ENCODE data around the gene SPR. TPM values are rescaled to one million over a fixed set of nuclear protein-coding genes. Genes with fewer than 3 reads are reported as not detected.

Gene SPR
- total and polyA plus RNA-seq, 2 of the 13 experiments (the other 11 are each of a cell fraction or from before 2014, with no cell fraction given), result 34.0 to 96.0 TPM

- TF ChIP-seq REPIN1 (CRISPR knock-in tag; IDR thresholded peaks at IDR 0.05; ENCODE audit: borderline replicate concordance, low read depth) (peak; percentile 56), PRDM4 (CRISPR knock-in tag; IDR thresholded peaks at IDR 0.05; ENCODE audit: borderline replicate concordance) (no peak), ZNF607 (CRISPR knock-in tag; IDR thresholded peaks at IDR 0.05; ENCODE audit: borderline replicate concordance) (peak; percentile 88), ZEB1 (IDR thresholded peaks at IDR 0.05; ENCODE audit: insufficient replicate concordance, low read depth) (peak; percentile 86), TOPORS (CRISPR knock-in tag; IDR thresholded peaks at IDR 0.05) (peak; percentile 86; the same call in 1 of the 2 replicates), ZNF7 (CRISPR knock-in tag; IDR thresholded peaks at IDR 0.05) (no peak), ZHX2 (IDR thresholded peaks at IDR 0.05; ENCODE audit: low read depth) (0 out of 2 replicates have a peak, but pooled peaks have one; percentile 36), ZHX2 (CRISPR knock-in tag; IDR thresholded peaks at IDR 0.05; ENCODE audit: borderline replicate concordance) (no peak), PITX1 (CRISPR knock-in tag; IDR thresholded peaks at IDR 0.05) (peak; percentile 80), HES4 (CRISPR knock-in tag; IDR thresholded peaks at IDR 0.05; ENCODE audit: borderline replicate concordance) (peak; percentile 80; the same call in 1 of the 2 replicates), SALL1 (CRISPR knock-in tag; IDR thresholded peaks at IDR 0.05) (peak; percentile 67), ZBTB42 (CRISPR knock-in tag; IDR thresholded peaks at IDR 0.05) (no peak; the same call in 1 of the 2 replicates), ZNF788 (CRISPR knock-in tag; IDR thresholded peaks at IDR 0.05; ENCODE audit: borderline replicate concordance) (peak; percentile 84), ZFY (CRISPR knock-in tag; IDR thresholded peaks at IDR 0.05) (peak; percentile 91), CHCHD3 (CRISPR knock-in tag; IDR thresholded peaks at IDR 0.05) (no peak), NFRKB (IDR thresholded peaks at IDR 0.05) (no peak), ZNF232 (CRISPR knock-in tag; IDR thresholded peaks at IDR 0.05; ENCODE audit: borderline replicate concordance) (no peak), KAT2B (IDR thresholded peaks at IDR 0.05; ENCODE audit: borderline replicate concordance, low read depth, low read length) (no peak), ZNF841 (CRISPR knock-in tag; IDR thresholded peaks at IDR 0.05; ENCODE audit: borderline replicate concordance) (no peak), HDAC6 (IDR thresholded peaks at IDR 0.05; ENCODE audit: low read depth, low read length) (no peak), ZNF740 (CRISPR knock-in tag; IDR thresholded peaks at IDR 0.05) (no peak), RBM39 (IDR thresholded peaks at IDR 0.05; ENCODE audit: low read depth, low read length, poor library complexity, severe bottlenecking) (peak; percentile 66)
These were observed 28.9 kb downstream of the SPR start (continued) for GRCh38 chr2:72915907-72916742.
